K562 (cell line): ENCODE data around the gene BCAM. TPM values are rescaled to one million over a fixed set of nuclear protein-coding genes. Genes with fewer than 3 reads are reported as not detected.
A peak's percentile ranks its signal among the peaks of the same experiment; 100 is the strongest.
"Not testable (repeated sequence)": the region's sequence is repeated elsewhere in the genome, so short reads cannot be mapped to it uniquely, and the experiment has no call there.

Experiments
- ATAC-seq: fragments of 200-7000 bp; cut with Tn5 transposase; 3 replicates; pipeline ENCODE4 v1.9.1; 2020; ENCODE audit warnings: moderate library complexity
- BruUV-seq: library from RNA; stranded (reverse); fragments of 400-500 nt; replicated peaks from 2 replicates; lab custom pipeline; 2021; lab: Mats Ljungman, UMichigan
- CTCF ChIA-PET: fragments of 300-600 bp; formaldehyde crosslinking; extraction: SDS; loops from one replicate; lab custom pipeline; 2021; ENCODE audit warnings: low intra/inter-chr PET ratio; lab: Yijun Ruan, JAX
- POLR2A ChIA-PET: fragments of 300-600, 350-650 bp; sonication (Branson Sonifier 250); formaldehyde crosslinking; extraction: SDS; loops from one replicate; lab custom pipeline; 2021; ENCODE audit warnings: antibody characterized with exemption, inconsistent platforms; lab: Yijun Ruan, JAX
- DNase-seq, 4 experiments: peaks; one replicate each; pipeline versions ENCODE4 v3.0.0 to v3.0.0-alpha.2; 2011 to 2018; ENCODE audit warnings: low spot score in 3 of 4, mixed read lengths in 3 of 4; ENCODE audit errors: extremely low read depth in 1 of 4
- FAIRE-seq: peaks from 2 replicates; lab custom pipeline; 2011; peaks lifted over from hg19 to GRCh38; lab: Jason Lieb, UNC
- H2AFZ ChIP-seq: 2 replicates; pipeline ENCODE4 v1.6.0; 2011; ENCODE audit warnings: low read depth, low read length, control low read depth, inconsistent platforms
- H3K27ac ChIP-seq: fragments of 200-600 bp; 3 replicates; pipeline ENCODE4 v1.8.0; 2011; ENCODE audit warnings: low read depth, mild to moderate bottlenecking, control low read depth, inconsistent platforms, low read length, moderate library complexity, mixed read lengths; ENCODE audit errors: extremely low read depth
- H3K27me3 ChIP-seq, 2 experiments: fragments of 300-600 bp in 1 of 2; 2 replicates in 1 of 2; 3 replicates in 1 of 2; pipeline versions ENCODE4 v1.6.0 to v1.8.0; 2011; ENCODE audit warnings: inconsistent platforms in 2 of 2, low read length in 2 of 2, mild to moderate bottlenecking in 1 of 2, mixed read lengths in 1 of 2, moderate library complexity in 1 of 2; ENCODE audit not compliant: control insufficient read depth in 2 of 2, insufficient read depth in 2 of 2
- H3K36me3 ChIP-seq: fragments of 300-600 bp; 3 replicates; pipeline ENCODE4 v1.8.0; 2011; ENCODE audit warnings: mild to moderate bottlenecking, low read length, inconsistent platforms; ENCODE audit not compliant: control insufficient read depth, insufficient read depth
- H3K4me1 ChIP-seq, 2 experiments: fragments of 200-600 bp in 1 of 2; replicated peaks in 1 of 2; 2 replicates in 1 of 2; 3 replicates in 1 of 2; pipeline versions ENCODE4 v1.5.1 to v1.8.0; 2011; ENCODE audit warnings: inconsistent platforms in 2 of 2, low read length in 2 of 2, mild to moderate bottlenecking in 1 of 2, mixed read lengths in 1 of 2, moderate library complexity in 1 of 2; ENCODE audit not compliant: control insufficient read depth in 2 of 2, insufficient read depth in 2 of 2
- H3K4me2 ChIP-seq: 2 replicates; pipeline ENCODE4 v1.6.1; 2011; ENCODE audit warnings: low read length, control low read depth, inconsistent platforms, mixed read lengths; ENCODE audit not compliant: insufficient read depth
- H3K4me3 ChIP-seq: fragments of 200-600 bp; sonication (generic), shearing (Covaris generic); 2 replicates; pipeline ENCODE4 v1.5.1; 2016; ENCODE audit warnings: control low read depth, inconsistent platforms
- H3K79me2 ChIP-seq: fragments of 200-600 bp; 3 replicates; pipeline ENCODE4 v1.8.0; 2011; ENCODE audit warnings: low read length, inconsistent platforms; ENCODE audit not compliant: control insufficient read depth, insufficient read depth
- H3K9ac ChIP-seq, 2 experiments: 2 replicates each; pipeline versions ENCODE4 v1.6.0 to v1.6.1; 2011; ENCODE audit warnings: low read depth in 2 of 2, low read length in 2 of 2, control low read depth in 1 of 2, inconsistent platforms in 1 of 2, mild to moderate bottlenecking in 1 of 2, mixed read lengths in 1 of 2; ENCODE audit not compliant: insufficient read depth in 1 of 2
- H3K9me1 ChIP-seq: one replicate; pipeline ENCODE4 v1.6.0; 2011; ENCODE audit warnings: inconsistent platforms, mild to moderate bottlenecking, low read length, moderate library complexity; ENCODE audit not compliant: control insufficient read depth, insufficient read depth
- H3K9me3 ChIP-seq: replicated peaks from 2 replicates; pipeline ENCODE4 v1.5.1; 2011; ENCODE audit warnings: low read depth, low read length, inconsistent platforms; ENCODE audit not compliant: control insufficient read depth, insufficient read depth
- H4K20me1 ChIP-seq: replicated peaks from 2 replicates; pipeline ENCODE4 v1.6.1; 2011; ENCODE audit warnings: low read length, inconsistent platforms, mixed read lengths; ENCODE audit not compliant: control insufficient read depth, insufficient read depth
- CTCF ChIP-seq, 3 experiments: IDR thresholded peaks in 2 of 3; conservative IDR thresholded peaks in 1 of 3; 2 replicates each; pipeline ENCODE4 v1.5.1; 2011 to 2012; ENCODE audit warnings: low read length in 3 of 3, mild to moderate bottlenecking in 3 of 3, control low read depth in 2 of 3, improper control_type of control experiment in 1 of 3, inconsistent platforms in 1 of 3, low read depth in 1 of 3, mixed read lengths in 1 of 3, moderate library complexity in 1 of 3; ENCODE audit not compliant: insufficient read depth in 2 of 3
- RAD21 ChIP-seq, 2 experiments: fragments of 250-450 bp in 1 of 2; fragments of 450-650 bp in 1 of 2; sonication (Bioruptor Pico) in 1 of 2; formaldehyde crosslinking in 1 of 2; IDR thresholded peaks in 1 of 2; conservative IDR thresholded peaks in 1 of 2; 2 replicates each; pipeline versions ENCODE4 v1.4.0 to v1.8.0; 2020 to 2022; ENCODE audit warnings: mild to moderate bottlenecking in 2 of 2, moderate library complexity in 1 of 2
- RUNX1 ChIP-seq: sonication (generic); IDR thresholded peaks from 2 replicates; pipeline ENCODE4 v1.6.1; 2016; ENCODE audit warnings: antibody characterized with exemption, low read depth
- WGBS: fragments of 100-300 bp; shearing (Covaris generic); methylation state at CpG from one replicate; pipeline ENCODE4 v1.1.6; 2016; ENCODE audit warnings: low coverage, mixed read lengths; ENCODE audit not compliant: insufficient coverage; ENCODE audit errors: missing lambda C conversion rate; 5-methylcytosine and 5-hydroxymethylcytosine counted together
- in situ Hi-C: fragments of 300-500 bp; cut with MboI; formaldehyde crosslinking; loops from 4 replicates; pipeline ENCODE4 v1.15.0; 2018; ENCODE audit warnings: inconsistent platforms, mixed read lengths
- intact Hi-C: fragments of 100-400 bp; cut with micrococcal nuclease; formaldehyde crosslinking; loops from 2 replicates; pipeline ENCODE4 v1.14.2; 2022
- polyA plus RNA-seq, 8 experiments: library from polyadenylated mRNA; depleted of rRNA in 4 of 8; stranded (reverse) in 5 of 8; unstranded in 3 of 8; fragments of >200 nt; fragmentation: Nextera tagmentation in 2 of 8; fragmentation: Illumina TruSeq in 1 of 8; extraction: Ambion mirVana in 2 of 8; extraction: Trizol in 1 of 8; gene quantifications; 2 replicates each; pipeline versions ENCODE4 v1.2.1 to v1.2.3, GENCODE V29; 2011 to 2014; ENCODE audit warnings: inconsistent platforms in 1 of 8, missing spikeins in 1 of 8
- total RNA-seq, 7 experiments: library from RNA; depleted of rRNA in 6 of 7; stranded (reverse); fragments of >200 nt in 6 of 7; fragmentation: Illumina TruSeq in 2 of 7; extraction: Trizol in 2 of 7; gene quantifications; 2 replicates each; pipeline versions ENCODE4 v1.2.1 to v1.2.3, GENCODE V29; 2011 to 2021; ENCODE audit warnings: low replicate concordance in 1 of 7

BCAM gene
- total and polyA plus RNA-seq, 9 of the 15 experiments (the other 6 are each of a cell fraction or from before 2014, with no cell fraction given): 0.07 to 1.3 (median 0.33) TPM; not detected in 2

DNA sequence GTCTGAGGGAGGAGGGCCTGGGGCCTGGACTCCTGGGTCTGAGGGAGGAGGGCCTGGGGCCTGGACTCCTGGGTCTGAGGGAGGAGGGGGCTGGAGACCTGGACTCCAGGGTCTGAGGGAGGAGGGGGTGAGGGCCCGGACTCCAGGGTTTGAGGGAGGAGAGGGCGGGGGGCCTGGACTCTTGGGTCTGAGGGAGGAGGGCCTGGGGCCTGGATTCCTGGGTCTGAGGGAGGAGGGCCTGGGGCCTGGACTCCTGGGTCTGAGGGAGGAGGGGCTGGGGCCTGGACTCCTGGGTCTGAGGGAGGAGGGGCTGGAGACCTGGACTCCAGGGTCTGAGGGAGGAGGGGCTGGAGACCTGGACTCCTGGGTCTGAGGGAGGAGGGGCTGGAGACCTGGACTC is 27.2 kb upstream of the BCAM start:
- in situ Hi-C loops, ATAC-seq, H3K9me3 ChIP-seq, H4K20me1 ChIP-seq, H2AFZ ChIP-seq, H3K36me3 ChIP-seq, DNase-seq, H3K9ac ChIP-seq, intact Hi-C loops, H3K4me2 ChIP-seq, H3K9me1 ChIP-seq, H3K79me2 ChIP-seq, H3K27me3 ChIP-seq, H3K4me3 ChIP-seq, BruUV-seq, H3K27ac ChIP-seq, CTCF ChIA-PET, POLR2A ChIA-PET, FAIRE-seq: not testable (repeated sequence)
- WGBS: no CpG with 5 or more reads among the region's 2 CpGs
- peaks cover 0 to 13% of the 10 kb centered on the region in 2 experiments; a peak in 2 of 5 replicates for H3K4me1 ChIP-seq

- TF ChIP-seq CTCF (IDR thresholded peaks at IDR 0.05 in 2 of 3, conservative IDR thresholded peaks at IDR 0.05 in 1 of 3; ENCODE audit: insufficient read depth in 2 of 3, low read depth in 1 of 3, low read length in 3 of 3) (peak; percentile 23 to 30 (median 24); a peak in 2 of 6 replicates), RUNX1 (no peak), RAD21 (CRISPR knock-in tag; conservative IDR thresholded peaks at IDR 0.05 in 1 of 2, IDR thresholded peaks at IDR 0.05 in 1 of 2) (0 out of 4 replicates have a peak, but pooled peaks of 1 of the 2 experiments have one; percentile 23)
- no peaks in the 10 kb centered on the region for H3K27me3 ChIP-seq
- no peaks in the 10 kb centered on the region for H3K36me3 ChIP-seq
- no peaks in the 10 kb centered on the region for H3K9me3 ChIP-seq
- H4K20me1 ChIP-seq: no peaks in the 10 kb centered on the region
- FAIRE-seq (no peak), ATAC-seq (peak; percentile 57; the same call in 2 of the 3 replicates), DNase-seq (no peak)
- H3K9ac ChIP-seq: no peak overlapping the region
- no TSS peak for BruUV-seq
- in situ Hi-C loops (no loop called here), intact Hi-C loops (no loop called here)
- no peak overlapping the region for H3K27ac ChIP-seq
- no peak overlapping the region for H3K4me2 ChIP-seq
- 41% methylated on average over 5 of the region's 5 CpGs for WGBS
- no peak overlapping the region for H3K4me3 ChIP-seq
- ChIA-PET CTCF (interaction anchor here (1.2 kb wide), 1 partner anchor 12 kb away, joined by 3 read pairs; no protein-coding TSS in a partner anchor), POLR2A (no interaction called here)
- peaks cover 0 to 8% of the 10 kb centered on the region in 2 experiments; a peak in 2 of 5 replicates for H3K4me1 ChIP-seq
- H3K79me2 ChIP-seq: no peaks in the 10 kb centered on the region
- H3K9me1 ChIP-seq: no peaks in the 10 kb centered on the region
- H2AFZ ChIP-seq: no peak overlapping the region
Observed at GRCh38 chr19:44782729-44783128, 26.2 kb upstream of the BCAM start.
